Smooth muscle cell (in vitro differentiated cells): ENCODE measurements around the gene ZBTB32. TPM values are rescaled to one million over a fixed set of nuclear protein-coding genes. Genes with fewer than 3 reads are reported as not detected.
"Not testable (repeated sequence)": the region's sequence is repeated elsewhere in the genome, so short reads cannot be mapped to it uniquely, and the experiment has no call there.

Source experiments
- DNase-seq: peaks from one replicate; lab custom pipeline; 2025; ENCODE audit not compliant: unreplicated experiment; lab: John Stamatoyannopoulos, UW
- H2AFZ ChIP-seq: fragments of 200-600 bp; sonication (generic); 2 replicates; pipeline ENCODE4 v1.6.0; 2016; ENCODE audit warnings: antibody characterized with exemption, low read depth, mild to moderate bottlenecking
- H3F3A ChIP-seq: fragments of 200-600 bp; sonication (generic); 2 replicates; pipeline ENCODE4 v1.6.0; 2017; ENCODE audit warnings: antibody characterized with exemption, low read depth
- H3K27ac ChIP-seq: fragments of 200-600 bp; sonication (generic); 2 replicates; pipeline ENCODE4 v1.5.1; 2016; ENCODE audit warnings: low read depth, mild to moderate bottlenecking
- H3K27me3 ChIP-seq: fragments of 200-600 bp; sonication (generic); 2 replicates; pipeline ENCODE4 v1.6.1; 2016; ENCODE audit warnings: low read depth, mild to moderate bottlenecking
- H3K36me3 ChIP-seq: fragments of 200-600 bp; sonication (generic); 2 replicates; pipeline ENCODE4 v1.5.1; 2016; ENCODE audit warnings: low read depth
- H3K4me1 ChIP-seq: fragments of 200-600 bp; sonication (generic); 2 replicates; pipeline ENCODE4 v1.5.1; 2016; ENCODE audit warnings: low read depth
- H3K4me2 ChIP-seq: fragments of 200-600 bp; sonication (generic); 2 replicates; pipeline ENCODE4 v1.6.0; 2016; ENCODE audit warnings: mild to moderate bottlenecking
- H3K4me3 ChIP-seq: fragments of 200-600 bp; sonication (generic); 2 replicates; pipeline ENCODE4 v1.5.1; 2016; ENCODE audit warnings: mild to moderate bottlenecking
- H3K79me2 ChIP-seq: fragments of 200-600 bp; sonication (generic); 2 replicates; pipeline ENCODE4 v1.6.0; 2016; ENCODE audit warnings: low read depth, mild to moderate bottlenecking
- H3K9ac ChIP-seq: fragments of 200-600 bp; sonication (generic); 2 replicates; pipeline ENCODE4 v1.6.0; 2016; ENCODE audit warnings: low read depth
- H3K9me3 ChIP-seq: fragments of 200-600 bp; sonication (generic); replicated peaks from 2 replicates; pipeline ENCODE4 v1.5.1; 2016; ENCODE audit warnings: low read depth
- H4K20me1 ChIP-seq: fragments of 200-600 bp; sonication (generic); 2 replicates; pipeline ENCODE4 v1.6.0; 2016; ENCODE audit warnings: low read depth
- CTCF ChIP-seq: fragments of 200-600 bp; sonication (generic); IDR thresholded peaks from 2 replicates; pipeline ENCODE4 v1.5.1; 2017; ENCODE audit warnings: borderline replicate concordance, mild to moderate bottlenecking, antibody characterized with exemption; ENCODE audit not compliant: insufficient read depth, poor library complexity, severe bottlenecking
- WGBS: methylation state at CpG from one replicate; pipeline ENCODE4 v1.1.7; 2016; ENCODE audit warnings: low lambda C conversion rate; 5-methylcytosine and 5-hydroxymethylcytosine counted together
- polyA plus RNA-seq: library from polyadenylated mRNA; unstranded; fragments of >200 nt; fragmentation: Nextera tagmentation; extraction: Ambion mirVana; gene quantifications from 2 replicates; pipeline ENCODE4 v1.2.1, GENCODE V29; 2016
- total RNA-seq: library from RNA; depleted of rRNA; stranded (reverse); fragments of >200 nt; gene quantifications from 2 replicates; pipeline ENCODE4 v1.2.3, GENCODE V29; 2014

ZBTB32 gene
- total RNA-seq (not detected in 2 replicates), polyA plus RNA-seq (1.0 and 1.3 TPM in 2 replicates)

DNA sequence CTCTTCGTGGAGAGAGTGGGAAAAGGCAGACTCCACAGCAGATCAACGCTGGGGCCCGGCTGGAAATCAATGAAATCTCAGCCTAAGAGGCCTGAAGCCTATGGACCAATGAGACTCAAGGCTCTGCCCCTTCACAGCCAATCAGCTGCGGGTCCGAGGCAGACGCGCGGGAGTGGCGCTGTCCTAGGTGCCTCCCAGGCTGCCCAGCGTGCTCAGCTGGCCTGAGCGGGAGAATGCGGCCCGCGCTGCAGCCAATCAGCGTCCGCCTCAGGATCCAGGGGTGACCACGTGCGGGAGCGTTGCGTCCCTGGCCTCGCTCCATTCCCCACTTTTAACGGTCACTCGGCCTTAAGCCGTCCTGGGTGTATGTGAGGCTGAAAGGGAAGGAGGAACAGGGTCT is at the start of gene ZBTB32:
Gene ZBTB32, plus strand, starts transcription at position 341 of the 400 bp plus-strand sequence. CDS start 10,069 bp downstream, outside the sequence.
- no peak within 1 kb of the TSS for H3K4me3 ChIP-seq
- DNase-seq: no peak
- 33% methylated on average over 24 of the region's 24 CpGs for whole genome bisulfite sequencing
- H3K79me2 ChIP-seq: no peaks in the 10 kb centered on the region
- H3K4me1 ChIP-seq: no peaks in the 10 kb centered on the region
- no peak for TF ChIP-seq CTCF
- H3K9me3 ChIP-seq: no peaks in the 10 kb centered on the region
- H3F3A ChIP-seq: no peaks in the 10 kb centered on the region
- H3K27me3 ChIP-seq: no peaks in the 10 kb centered on the region
- no peaks in the 10 kb centered on the region for H3K36me3 ChIP-seq
- no peak within 1 kb of the TSS for H3K9ac ChIP-seq
- H3K27ac ChIP-seq: no peak within 1 kb of the TSS
- H2AFZ ChIP-seq: no peak within 1 kb of the TSS
- H4K20me1 ChIP-seq: no peaks in the 10 kb centered on the region
- no peak within 1 kb of the TSS for H3K4me2 ChIP-seq

DNA sequence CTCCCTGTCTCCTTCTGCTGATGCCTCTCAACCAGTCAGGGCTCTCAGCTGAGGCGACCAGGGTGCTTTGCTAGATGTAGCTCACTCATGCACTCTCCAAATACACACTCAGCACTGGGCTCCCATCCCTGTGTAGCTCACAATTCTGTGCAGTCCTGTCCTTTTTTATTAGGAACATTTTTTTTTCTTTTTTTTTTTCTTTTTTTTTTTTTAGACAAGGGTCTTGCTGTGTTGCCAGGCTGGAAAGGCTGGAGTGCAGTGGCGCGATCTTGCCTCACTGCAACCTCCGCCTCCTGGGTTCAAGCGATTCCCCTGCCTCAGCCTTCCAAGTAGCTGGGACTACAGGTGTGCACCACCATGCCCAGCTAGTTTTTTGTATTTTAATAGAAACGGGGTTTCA is 49.5 kb upstream of the ZBTB32 start:
- not testable (repeated sequence) for H3K9me3 ChIP-seq, H3K27ac ChIP-seq, H3K4me2 ChIP-seq, H3K4me3 ChIP-seq, H3F3A ChIP-seq, H3K9ac ChIP-seq, DNase-seq, H2AFZ ChIP-seq, H3K27me3 ChIP-seq, H3K4me1 ChIP-seq
- WGBS: 93% methylated on average over 6 of the region's 6 CpGs
- Histone ChIP-seq H4K20me1 (peaks cover 34% of the 10 kb centered on the region), H3K79me2 (peaks cover 19% of the 10 kb centered on the region), H3K36me3 (peaks cover 10% of the 10 kb centered on the region)

DNA sequence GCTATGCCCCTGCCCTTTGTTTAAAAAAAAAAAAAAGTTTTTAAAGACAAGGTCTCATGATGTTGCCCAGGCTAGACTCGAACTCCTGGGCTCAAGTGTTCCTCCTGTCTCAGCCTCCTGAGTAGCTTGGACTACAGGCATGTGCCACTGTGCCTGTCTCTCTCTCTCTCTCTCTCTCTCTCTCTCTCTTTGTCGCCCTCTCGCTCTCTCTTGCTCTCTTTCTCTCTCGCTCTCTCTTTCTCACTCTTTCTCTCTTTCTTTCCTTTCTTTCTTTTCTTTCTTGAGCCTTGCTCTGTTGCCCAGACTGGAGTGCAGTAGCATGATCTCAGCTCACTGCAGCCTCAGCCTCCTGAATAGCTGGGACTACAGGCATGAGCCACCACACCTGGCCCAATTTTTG is 48.8 kb upstream of the ZBTB32 start:
- Histone ChIP-seq H3K4me2 (no peak overlapping the region), H3K9me3 (no peaks in the 10 kb centered on the region), H3K27me3 (no peaks in the 10 kb centered on the region), H3K79me2 (peaks cover 11% of the 10 kb centered on the region), H3F3A (no peaks in the 10 kb centered on the region), H3K9ac (no peak overlapping the region), H3K27ac (no peak overlapping the region), H3K4me1 (no peaks in the 10 kb centered on the region), H2AFZ (no peak overlapping the region), H3K4me3 (no peak overlapping the region), H4K20me1 (peaks cover 29% of the 10 kb centered on the region), H3K36me3 (peaks cover 10% of the 10 kb centered on the region)
- DNase-seq: no peak
- no peak for TF ChIP-seq CTCF
- WGBS: 93% methylated on average over 4 of the region's 4 CpGs

GRCh38 chr19:35656700-35657099 is 47.7 kb upstream of the ZBTB32 start:
- no peaks in the 10 kb centered on the region for H3K9me3 ChIP-seq
- H3F3A ChIP-seq: no peaks in the 10 kb centered on the region
- peaks cover 29% of the 10 kb centered on the region for H4K20me1 ChIP-seq
- WGBS: 98% methylated on average over 6 of the region's 6 CpGs
- no peak for TF ChIP-seq CTCF
- no peak overlapping the region for H2AFZ ChIP-seq
- peaks cover 10% of the 10 kb centered on the region for H3K36me3 ChIP-seq
- H3K9ac ChIP-seq: no peak overlapping the region
- no peak overlapping the region for H3K27ac ChIP-seq
- H3K4me3 ChIP-seq: no peak overlapping the region
- H3K4me2 ChIP-seq: no peak overlapping the region
- H3K4me1 ChIP-seq: no peaks in the 10 kb centered on the region
- no peaks in the 10 kb centered on the region for H3K27me3 ChIP-seq
- no peak for DNase-seq
- no peaks in the 10 kb centered on the region for H3K79me2 ChIP-seq
